ENCODE data around the gene DLGAP4. TPM values are rescaled to one million over a fixed set of nuclear protein-coding genes. Genes with fewer than 3 reads are reported as not detected.
"Not testable (repeated sequence)": the region's sequence is repeated elsewhere in the genome, so short reads cannot be mapped to it uniquely, and the experiment has no call there.

DLGAP4 gene
- total RNA-seq, 1 donor from 2014 or later, result 99.1 TPM

DNA sequence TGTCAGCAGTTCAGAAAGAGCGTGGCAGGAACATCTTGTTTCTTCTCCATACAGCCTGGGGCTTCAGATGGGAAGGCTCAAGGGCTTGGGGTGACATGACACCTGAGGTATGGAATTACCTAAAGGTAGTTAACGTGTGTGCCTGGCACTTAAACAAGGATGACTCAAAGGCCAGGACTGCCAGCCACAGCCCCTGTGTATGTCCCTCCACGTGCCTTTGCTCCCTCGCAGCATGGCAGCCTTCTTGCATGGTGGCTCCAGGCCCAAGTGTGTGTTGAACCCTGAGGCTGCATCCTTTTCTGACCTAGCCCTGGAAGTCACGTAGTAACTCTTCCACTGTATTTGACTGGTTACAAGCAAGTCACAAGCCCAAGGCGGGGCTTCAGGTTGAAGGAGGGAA, 201.6 kb downstream of the DLGAP4 start:
- H3K4me3 Mint-ChIP-seq, result no peak overlapping the region
- TF ChIP-seq, protein P1, sequence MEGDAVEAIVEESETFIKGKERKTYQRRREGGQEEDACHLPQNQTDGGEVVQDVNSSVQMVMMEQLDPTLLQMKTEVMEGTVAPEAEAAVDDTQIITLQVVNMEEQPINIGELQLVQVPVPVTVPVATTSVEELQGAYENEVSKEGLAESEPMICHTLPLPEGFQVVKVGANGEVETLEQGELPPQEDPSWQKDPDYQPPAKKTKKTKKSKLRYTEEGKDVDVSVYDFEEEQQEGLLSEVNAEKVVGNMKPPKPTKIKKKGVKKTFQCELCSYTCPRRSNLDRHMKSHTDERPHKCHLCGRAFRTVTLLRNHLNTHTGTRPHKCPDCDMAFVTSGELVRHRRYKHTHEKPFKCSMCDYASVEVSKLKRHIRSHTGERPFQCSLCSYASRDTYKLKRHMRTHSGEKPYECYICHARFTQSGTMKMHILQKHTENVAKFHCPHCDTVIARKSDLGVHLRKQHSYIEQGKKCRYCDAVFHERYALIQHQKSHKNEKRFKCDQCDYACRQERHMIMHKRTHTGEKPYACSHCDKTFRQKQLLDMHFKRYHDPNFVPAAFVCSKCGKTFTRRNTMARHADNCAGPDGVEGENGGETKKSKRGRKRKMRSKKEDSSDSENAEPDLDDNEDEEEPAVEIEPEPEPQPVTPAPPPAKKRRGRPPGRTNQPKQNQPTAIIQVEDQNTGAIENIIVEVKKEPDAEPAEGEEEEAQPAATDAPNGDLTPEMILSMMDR (IDR thresholded peaks at IDR 0.05; ENCODE audit: unreplicated experiment), result no peak
- H3K9me3 Mint-ChIP-seq, result peaks cover 4% of the 10 kb centered on the region
- H3K4me1 Mint-ChIP-seq, result no peaks in the 10 kb centered on the region
- peaks cover 32% of the 10 kb centered on the region for H3K36me3 Mint-ChIP-seq
- DNase-seq (ENCODE audit: low spot score in 2 of 2, unreplicated experiment in 2 of 2), result no peak
- H3K27ac Mint-ChIP-seq, result no peak overlapping the region
- no peaks in the 10 kb centered on the region for H3K27me3 Mint-ChIP-seq (ENCODE audit: low read depth)

DNA sequence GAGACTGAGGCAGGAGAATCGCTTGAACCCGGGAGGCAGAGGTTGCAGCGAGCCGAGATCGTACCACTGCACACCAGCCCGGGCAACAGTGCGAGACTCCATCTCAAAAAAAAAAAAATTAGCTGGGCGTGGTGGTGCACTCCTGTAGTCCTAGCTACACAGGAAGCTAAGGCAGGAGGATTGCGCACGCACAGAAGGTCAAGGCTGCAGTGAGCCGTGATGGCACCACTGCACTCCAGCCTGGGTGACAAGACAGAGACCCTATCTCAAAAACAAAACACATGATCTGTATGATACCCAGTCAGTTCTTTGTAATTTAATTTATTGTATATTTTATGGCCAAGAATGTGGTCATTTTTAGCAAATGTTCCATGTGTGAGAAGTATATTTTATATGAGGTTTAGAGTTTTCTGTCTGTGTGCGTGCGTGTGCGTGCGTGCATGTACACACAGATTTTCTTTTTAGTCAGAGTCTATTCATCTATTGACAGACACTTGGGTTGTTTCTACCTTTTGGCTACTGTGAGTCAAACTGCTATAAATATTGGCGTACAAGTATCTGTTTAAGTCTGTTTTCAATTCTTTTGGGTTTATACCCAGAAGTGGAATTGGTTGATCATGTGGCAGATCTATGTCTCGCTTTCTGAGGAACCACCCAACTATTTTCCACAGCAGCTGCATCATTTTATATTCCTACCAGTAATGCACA, 213.0 kb downstream of the DLGAP4 start:
- H3K27ac Mint-ChIP-seq, result no peak overlapping the region
- DNase-seq (ENCODE audit: low spot score in 2 of 2, unreplicated experiment in 2 of 2), result no peak
- no peak overlapping the region for H3K4me3 Mint-ChIP-seq
- no peaks in the 10 kb centered on the region for H3K9me3 Mint-ChIP-seq
- TF ChIP-seq, protein P1 (IDR thresholded peaks at IDR 0.05; ENCODE audit: unreplicated experiment), result no peak
- H3K36me3 Mint-ChIP-seq, result peaks cover 33% of the 10 kb centered on the region
- peaks cover 5% of the 10 kb centered on the region for H3K4me1 Mint-ChIP-seq
- H3K27me3 Mint-ChIP-seq (ENCODE audit: low read depth), result no peaks in the 10 kb centered on the region

DNA sequence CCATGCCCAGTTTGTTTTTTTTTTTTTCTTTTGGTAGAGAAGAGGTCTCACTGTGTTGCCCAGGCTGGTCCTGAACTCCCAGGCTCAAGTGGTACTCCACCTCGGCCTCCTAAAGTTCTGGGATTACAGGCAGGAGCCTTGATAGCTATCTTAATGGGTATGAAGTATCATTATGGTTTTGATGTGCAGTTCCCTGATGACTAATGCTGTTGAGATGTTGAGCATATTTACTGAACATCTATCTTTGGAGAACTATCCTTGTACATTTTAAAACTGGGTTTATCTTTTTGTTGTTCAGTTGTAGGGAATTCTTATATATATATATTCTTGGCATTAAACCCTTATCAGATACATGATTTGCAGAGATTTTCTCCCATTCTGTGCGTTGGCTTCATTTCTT, 213.8 kb downstream of the DLGAP4 start:
- peaks cover 5% of the 10 kb centered on the region for H3K4me1 Mint-ChIP-seq
- no peak for DNase-seq (ENCODE audit: low spot score in 2 of 2, unreplicated experiment in 2 of 2)
- H3K36me3 Mint-ChIP-seq, result peaks cover 30% of the 10 kb centered on the region
- no peaks in the 10 kb centered on the region for H3K9me3 Mint-ChIP-seq
- no peaks in the 10 kb centered on the region for H3K27me3 Mint-ChIP-seq (ENCODE audit: low read depth)
- no peak overlapping the region for H3K27ac Mint-ChIP-seq
- TF ChIP-seq, protein P1 (IDR thresholded peaks at IDR 0.05; ENCODE audit: unreplicated experiment), result no peak
- no peak overlapping the region for H3K4me3 Mint-ChIP-seq

DNA sequence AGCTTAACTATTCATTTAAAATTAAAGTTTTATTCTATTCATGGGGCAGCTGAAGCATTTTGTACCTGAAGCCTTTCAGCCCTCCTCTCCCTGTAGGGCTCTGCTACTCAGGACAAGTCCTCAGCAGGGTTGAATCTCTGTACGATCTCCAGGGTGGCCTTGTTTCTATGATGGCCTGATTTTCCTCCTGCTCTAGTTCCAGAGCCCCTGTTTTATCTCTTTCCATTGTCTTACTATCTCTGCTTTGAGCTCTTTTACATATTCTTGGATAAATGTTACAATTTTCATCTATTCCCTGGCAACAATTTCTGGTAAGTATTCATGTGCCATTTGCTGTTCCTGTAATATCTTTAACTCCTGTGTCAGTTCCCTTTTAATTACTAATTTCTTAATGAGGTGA, 215.4 kb downstream of the DLGAP4 start:
- no peak overlapping the region for H3K4me3 Mint-ChIP-seq
- no peak for DNase-seq (ENCODE audit: low spot score in 2 of 2, unreplicated experiment in 2 of 2)
- no peaks in the 10 kb centered on the region for H3K4me1 Mint-ChIP-seq
- H3K9me3 Mint-ChIP-seq, result no peaks in the 10 kb centered on the region
- no peak overlapping the region for H3K27ac Mint-ChIP-seq
- peaks cover 35% of the 10 kb centered on the region for H3K36me3 Mint-ChIP-seq
- TF ChIP-seq, protein P1 (IDR thresholded peaks at IDR 0.05; ENCODE audit: unreplicated experiment), result no peak
- H3K27me3 Mint-ChIP-seq (ENCODE audit: low read depth), result no peaks in the 10 kb centered on the region

DNA sequence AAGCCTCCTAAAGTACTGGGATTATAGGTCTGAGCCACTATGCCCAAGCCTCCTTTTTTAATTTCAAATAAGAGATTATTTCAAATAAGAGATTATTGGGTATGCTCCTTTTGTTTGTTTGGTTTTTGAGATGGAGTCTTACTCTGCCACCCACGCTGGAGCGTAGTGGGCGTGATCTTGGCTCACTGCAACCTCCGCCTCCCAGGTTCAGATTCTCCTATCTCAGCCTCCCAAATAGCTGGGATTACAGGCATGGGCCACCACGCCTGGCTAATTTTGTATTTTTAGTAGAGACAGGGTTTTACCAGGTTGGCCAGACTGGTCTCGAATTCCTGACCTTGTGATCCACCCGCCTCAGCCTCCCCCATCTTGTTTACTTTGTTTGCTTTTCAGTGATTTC, 216.3 kb downstream of the DLGAP4 start:
- peaks cover 43% of the 10 kb centered on the region for H3K36me3 Mint-ChIP-seq
- not testable (repeated sequence) for DNase-seq (ENCODE audit: low spot score in 2 of 2, unreplicated experiment in 2 of 2); H3K27me3 Mint-ChIP-seq (ENCODE audit: low read depth); H3K27ac Mint-ChIP-seq; H3K4me1 Mint-ChIP-seq; H3K9me3 Mint-ChIP-seq; H3K4me3 Mint-ChIP-seq

DNA sequence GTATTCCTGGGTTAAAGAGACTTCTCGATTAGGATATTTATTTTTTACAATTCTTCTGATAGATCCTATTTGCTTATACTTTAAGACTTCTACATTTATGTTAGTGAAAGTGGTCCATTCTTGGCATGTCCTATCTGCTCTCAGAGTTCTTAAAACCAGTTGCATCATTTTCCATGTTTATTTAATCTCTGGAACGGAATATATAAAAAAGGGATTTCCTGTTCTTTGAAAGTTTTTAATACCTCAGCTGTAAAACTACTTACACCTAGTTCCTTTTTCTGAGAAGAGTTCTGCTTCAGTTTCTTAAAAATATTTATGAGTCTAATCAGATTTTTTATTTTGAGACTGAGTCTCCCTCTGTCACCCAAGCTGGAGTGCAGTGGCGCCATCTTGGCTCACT, 217.2 kb downstream of the DLGAP4 start:
- Mint-ChIP-seq H3K27me3 (ENCODE audit: low read depth) (no peaks in the 10 kb centered on the region), H3K27ac (no peak overlapping the region), H3K36me3 (peaks cover 45% of the 10 kb centered on the region), H3K9me3 (no peaks in the 10 kb centered on the region), H3K4me3 (no peak overlapping the region), H3K4me1 (no peaks in the 10 kb centered on the region)
- no peak for DNase-seq (ENCODE audit: low spot score in 2 of 2, unreplicated experiment in 2 of 2)
- TF ChIP-seq, protein P1 (IDR thresholded peaks at IDR 0.05; ENCODE audit: unreplicated experiment), result no peak

Measured in mesothelial cell of epicardium (in vitro differentiated cells).